CD8-positive, alpha-beta memory T cell (primary cell): ENCODE results near the gene IRX4. TPM values are rescaled to one million over a fixed set of nuclear protein-coding genes. Genes with fewer than 3 reads are reported as not detected.

Experiments used
- CTCF ChIA-PET: fragments of 350-600 bp; sonication (Branson Sonifier 250); formaldehyde crosslinking; loops from one replicate; lab custom pipeline; 2021; ENCODE audit warnings: antibody characterized with exemption; lab: Charles Lee
- POLR2A ChIA-PET: fragments of 350-600 bp; sonication (Branson Sonifier 250); formaldehyde crosslinking; loops from one replicate; lab custom pipeline; 2021; ENCODE audit warnings: antibody characterized with exemption; lab: Charles Lee
- DNase-seq, 5 donors: peaks; one replicate each; pipeline versions ENCODE4 v3.0.0 to v3.0.0-alpha.2; 2020 to 2022; ENCODE audit warnings: mixed read lengths in 1 of 5
- H3K27ac ChIP-seq: one replicate; pipeline ENCODE4 v1.7.0; 2013; ENCODE audit warnings: low read depth, mild to moderate bottlenecking, low read length, moderate library complexity
- H3K27me3 ChIP-seq: 2 replicates; pipeline ENCODE4 v1.7.0; 2013; ENCODE audit warnings: low read length, mild to moderate bottlenecking; ENCODE audit not compliant: insufficient read depth, poor library complexity, severe bottlenecking
- H3K36me3 ChIP-seq: 2 replicates; pipeline ENCODE4 v1.7.0; 2013; ENCODE audit warnings: mild to moderate bottlenecking, low read length, moderate library complexity; ENCODE audit not compliant: insufficient read depth
- H3K4me1 ChIP-seq: 2 replicates; pipeline ENCODE4 v1.7.0; 2013; ENCODE audit warnings: mild to moderate bottlenecking, low read length, moderate library complexity; ENCODE audit not compliant: insufficient read depth
- H3K4me3 ChIP-seq: 2 replicates; pipeline ENCODE4 v1.7.0; 2013; ENCODE audit warnings: mild to moderate bottlenecking, low read length
- H3K9me3 ChIP-seq: 2 replicates; pipeline ENCODE4 v1.7.0; 2013; ENCODE audit warnings: mild to moderate bottlenecking, low read length
- H3K27ac Mint-ChIP-seq, 8 donors: one replicate each; pipeline ENCODE4 v1.8.0; 2020 to 2021; ENCODE audit warnings: mixed read lengths in 8 of 8, mild to moderate bottlenecking in 6 of 8, inconsistent platforms in 3 of 8, moderate library complexity in 3 of 8
- H3K27me3 Mint-ChIP-seq, 2 donors: one replicate each; pipeline ENCODE4 v1.8.0; 2020 to 2021; ENCODE audit warnings: mixed read lengths in 2 of 2, mild to moderate bottlenecking in 1 of 2, moderate library complexity in 1 of 2
- H3K36me3 Mint-ChIP-seq, 3 donors: one replicate each; pipeline ENCODE4 v1.8.0; 2020 to 2021; ENCODE audit warnings: mixed read lengths in 3 of 3, inconsistent platforms in 1 of 3, mild to moderate bottlenecking in 1 of 3
- H3K4me1 Mint-ChIP-seq, 3 donors: one replicate each; pipeline ENCODE4 v1.8.0; 2020 to 2021; ENCODE audit warnings: mixed read lengths in 3 of 3, inconsistent platforms in 1 of 3, mild to moderate bottlenecking in 1 of 3
- H3K4me3 Mint-ChIP-seq, 7 donors: one replicate each; pipeline ENCODE4 v1.8.0; 2020 to 2021; ENCODE audit warnings: mixed read lengths in 7 of 7, mild to moderate bottlenecking in 6 of 7, moderate library complexity in 4 of 7, inconsistent platforms in 2 of 7
- H3K9me3 Mint-ChIP-seq, 5 donors: one replicate each; pipeline ENCODE4 v1.8.0; 2020 to 2022; ENCODE audit warnings: mixed read lengths in 5 of 5, mild to moderate bottlenecking in 3 of 5, moderate library complexity in 2 of 5, inconsistent platforms in 1 of 5
- polyA plus RNA-seq: library from polyadenylated mRNA; unstranded; fragments of 300-500 nt; fragmentation: Illumina TruSeq; gene quantifications from one replicate; pipeline ENCODE4 v1.2.3, GENCODE V29; 2021
- total RNA-seq, 2 experiments: library from RNA; stranded (reverse); gene quantifications; one replicate each; pipeline ENCODE4 v1.2.3, GENCODE V29; 2021

The IRX4 gene
- total and polyA plus RNA-seq, 3 experiments from 2014 or later = not detected

DNA sequence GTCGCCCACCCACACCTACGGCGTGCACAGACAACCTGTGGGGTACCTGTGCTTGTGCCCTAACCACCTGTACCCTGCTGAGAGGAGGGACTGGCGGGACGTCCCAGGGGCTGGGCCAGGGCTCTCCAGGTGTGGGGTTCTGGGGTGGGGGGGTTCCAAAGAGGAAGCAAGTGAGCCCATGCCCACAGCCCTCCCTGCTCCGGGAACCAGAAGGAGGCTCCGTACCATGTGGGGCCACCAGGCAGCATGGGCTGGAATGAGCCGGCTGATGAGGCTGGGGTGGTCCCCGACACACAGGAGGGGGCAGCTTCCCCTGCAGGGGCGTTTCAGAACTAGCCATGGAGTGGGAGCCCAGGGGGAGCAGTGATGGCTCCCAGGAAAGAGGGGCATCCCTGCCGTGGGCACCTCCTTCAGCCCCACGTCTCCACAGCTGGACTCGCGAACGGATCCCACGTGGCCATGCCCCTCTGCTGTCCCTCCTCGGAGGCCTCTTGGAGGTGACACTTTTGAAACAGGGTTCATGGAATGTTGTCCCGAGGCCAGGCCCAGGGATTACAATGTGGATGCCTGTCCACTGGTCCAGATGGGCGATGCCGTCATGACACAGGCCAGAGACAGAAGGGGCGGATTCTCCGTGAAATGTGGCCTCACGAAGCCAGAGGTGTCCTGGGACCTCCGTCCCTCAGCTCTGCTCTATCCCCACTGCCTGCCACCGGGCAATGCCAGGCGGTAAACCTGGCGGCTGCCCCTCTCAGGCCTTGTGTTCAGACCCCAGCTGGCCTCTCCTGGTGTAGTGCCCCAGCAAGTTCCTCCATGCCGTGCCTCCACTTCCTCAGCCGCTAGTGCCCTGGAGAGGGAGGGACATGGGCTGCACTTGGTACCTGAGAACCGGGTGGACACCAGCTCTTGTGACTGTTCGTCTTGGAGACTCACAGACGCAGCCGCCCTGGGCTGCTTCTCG is 33.6 kb upstream of the IRX4 start:
- POLR2A ChIA-PET = no interaction called here
- Mint-ChIP-seq H3K4me1 (no peaks in the 10 kb centered on the region), H3K9me3 (peaks cover 0 to 7% (median 0%) of the 10 kb centered on the region in 5 donors), H3K4me3 (no peak overlapping the region), H3K36me3 (no peaks in the 10 kb centered on the region), H3K27ac (no peak overlapping the region), H3K27me3 (peaks cover 10 to 20% of the 10 kb centered on the region in 2 donors)
- no peak overlapping the region for H3K4me3 ChIP-seq
- no peak overlapping the region for H3K27ac ChIP-seq
- H3K36me3 ChIP-seq = no peaks in the 10 kb centered on the region
- no peaks in the 10 kb centered on the region for H3K4me1 ChIP-seq
- CTCF ChIA-PET = no interaction called here
- DNase-seq = no peak
- H3K9me3 ChIP-seq = no peaks in the 10 kb centered on the region
- no peaks in the 10 kb centered on the region for H3K27me3 ChIP-seq

DNA sequence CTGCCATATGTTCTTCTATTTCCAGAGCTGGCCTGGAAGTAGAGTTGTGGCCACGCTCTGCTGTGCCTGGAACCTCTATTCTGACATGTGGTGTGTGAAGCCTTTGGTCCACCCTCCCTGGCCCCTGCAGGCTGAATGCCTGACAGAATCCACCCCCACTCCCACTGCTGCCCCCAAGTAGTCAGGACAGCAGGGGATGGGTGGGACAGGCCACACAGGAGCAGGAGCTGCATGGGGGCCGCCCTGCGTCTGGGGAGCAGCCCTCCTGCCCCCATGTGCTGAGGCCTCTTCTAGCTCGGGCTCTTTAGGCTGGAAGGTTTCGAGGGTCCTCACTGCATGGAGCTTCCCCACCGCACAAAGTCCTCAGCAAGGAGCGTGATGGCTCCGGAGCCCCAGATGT is 32.6 kb upstream of the IRX4 start:
- H3K9me3 Mint-ChIP-seq = peaks cover 0 to 5% (median 0%) of the 10 kb centered on the region in 5 donors

DNA sequence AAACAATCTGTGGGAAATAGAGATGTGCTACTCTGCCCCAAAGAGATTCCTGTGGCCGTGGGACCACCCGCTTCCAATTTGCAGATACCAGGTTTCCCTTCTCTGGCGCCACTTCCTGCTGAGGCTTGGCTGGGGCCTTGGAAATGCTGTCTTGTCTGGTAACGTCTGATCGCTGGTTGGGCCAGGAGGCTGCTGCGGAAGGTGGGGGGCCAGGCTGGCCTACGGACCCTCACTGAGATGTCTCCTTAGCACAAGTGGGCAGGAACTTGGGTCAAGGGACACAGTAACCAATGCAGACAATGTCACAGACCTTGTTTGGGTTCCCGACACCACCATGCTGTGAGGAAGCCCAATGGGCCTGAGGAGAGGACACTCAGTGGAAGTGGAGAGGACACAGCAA is 31.7 kb upstream of the IRX4 start:
- no peak overlapping the region for H3K27ac Mint-ChIP-seq
- H3K4me1 ChIP-seq = no peaks in the 10 kb centered on the region
- no peak overlapping the region for H3K27ac ChIP-seq
- no peaks in the 10 kb centered on the region for H3K36me3 ChIP-seq
- ChIA-PET POLR2A (no interaction called here), CTCF (no interaction called here)
- no peak overlapping the region for H3K4me3 Mint-ChIP-seq
- H3K4me1 Mint-ChIP-seq = no peaks in the 10 kb centered on the region
- H3K9me3 ChIP-seq = no peaks in the 10 kb centered on the region
- peaks cover 0 to 3% (median 0%) of the 10 kb centered on the region in 5 donors for H3K9me3 Mint-ChIP-seq
- H3K27me3 Mint-ChIP-seq = peaks cover 14 to 15% of the 10 kb centered on the region in 2 donors
- H3K27me3 ChIP-seq = no peaks in the 10 kb centered on the region
- H3K4me3 ChIP-seq = no peak overlapping the region
- no peak for DNase-seq
- H3K36me3 Mint-ChIP-seq = no peaks in the 10 kb centered on the region

More for the DNA sequence above, 32.6 kb upstream of the IRX4 start:
- no peaks in the 10 kb centered on the region for H3K36me3 Mint-ChIP-seq
- no peak overlapping the region for H3K27ac Mint-ChIP-seq
- no peaks in the 10 kb centered on the region for H3K4me1 Mint-ChIP-seq
- H3K27ac ChIP-seq = no peak overlapping the region
- no peaks in the 10 kb centered on the region for H3K4me1 ChIP-seq
- peaks cover 10 to 15% of the 10 kb centered on the region in 2 donors for H3K27me3 Mint-ChIP-seq
- ChIA-PET CTCF (no interaction called here), POLR2A (no interaction called here)
- no peaks in the 10 kb centered on the region for H3K9me3 ChIP-seq
- H3K36me3 ChIP-seq = no peaks in the 10 kb centered on the region
- no peak for DNase-seq
- H3K4me3 Mint-ChIP-seq = no peak overlapping the region
- no peak overlapping the region for H3K4me3 ChIP-seq
- H3K27me3 ChIP-seq = no peaks in the 10 kb centered on the region

DNA sequence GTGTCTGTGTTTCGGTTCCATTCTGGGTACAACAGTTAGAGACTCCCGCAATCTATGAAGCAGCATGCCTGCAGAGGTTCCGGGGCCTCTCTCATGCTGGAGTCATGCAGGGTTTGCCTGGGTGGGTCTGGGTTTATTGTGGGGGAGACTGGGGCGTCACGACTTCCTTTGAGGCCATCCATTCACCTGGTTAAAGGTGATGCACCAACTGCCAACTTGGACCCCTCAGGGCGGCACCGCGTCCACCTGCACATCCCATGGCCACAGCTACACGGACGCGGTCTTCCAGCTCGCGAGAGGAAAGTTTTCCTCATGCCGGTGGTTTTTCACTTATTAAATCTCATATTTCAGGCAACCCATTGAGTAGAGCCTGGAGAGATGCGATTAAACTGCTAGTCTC is 30.9 kb upstream of the IRX4 start:
- Mint-ChIP-seq H3K4me1 (no peaks in the 10 kb centered on the region), H3K4me3 (no peak overlapping the region), H3K36me3 (no peaks in the 10 kb centered on the region), H3K9me3 (peaks cover 0 to 3% (median 0%) of the 10 kb centered on the region in 5 donors), H3K27me3 (peaks cover 15 to 16% of the 10 kb centered on the region in 2 donors), H3K27ac (no peak overlapping the region)
- H3K36me3 ChIP-seq = no peaks in the 10 kb centered on the region
- CTCF ChIA-PET = no interaction called here
- H3K27me3 ChIP-seq = no peaks in the 10 kb centered on the region
- no peak for DNase-seq
- H3K27ac ChIP-seq = no peak overlapping the region
- no peak overlapping the region for H3K4me3 ChIP-seq
- POLR2A ChIA-PET = no interaction called here
- no peaks in the 10 kb centered on the region for H3K4me1 ChIP-seq
- no peaks in the 10 kb centered on the region for H3K9me3 ChIP-seq

DNA sequence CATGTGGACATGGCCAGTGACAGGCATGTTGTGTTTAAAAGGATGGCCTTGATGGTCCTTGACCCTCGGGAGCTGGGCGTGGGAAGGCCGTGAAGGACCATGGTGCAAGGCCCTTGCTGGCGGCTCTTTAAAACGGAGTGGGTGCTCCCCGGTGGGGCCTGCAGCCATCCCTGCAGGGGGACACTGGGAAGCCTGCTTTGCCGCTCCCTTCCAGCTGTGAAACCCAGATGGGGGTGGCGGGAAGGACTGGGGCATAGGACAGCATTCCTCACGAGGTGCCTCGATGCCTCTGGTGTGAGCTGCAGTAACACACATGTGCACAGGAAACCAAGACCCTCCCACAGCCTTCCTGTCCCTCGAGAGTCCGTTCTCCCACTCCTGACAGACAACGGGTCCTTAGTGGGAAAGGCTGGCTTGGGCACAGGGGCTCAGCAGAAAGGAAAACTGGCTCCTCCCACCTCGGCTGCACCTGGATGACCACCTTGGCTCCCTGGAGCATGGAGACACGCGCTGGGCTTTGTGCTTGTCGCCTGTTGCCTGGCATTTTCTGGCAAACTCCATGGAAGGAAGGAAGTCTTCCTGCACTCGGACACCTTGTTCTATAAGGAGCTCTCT is 30.3 kb upstream of the IRX4 start:
- H3K9me3 ChIP-seq = no peaks in the 10 kb centered on the region
- DNase-seq = no peak
- H3K27ac ChIP-seq = no peak overlapping the region
- Mint-ChIP-seq H3K9me3 (peaks cover 0 to 3% (median 0%) of the 10 kb centered on the region in 5 donors), H3K4me3 (no peak overlapping the region), H3K36me3 (no peaks in the 10 kb centered on the region), H3K27ac (no peak overlapping the region), H3K27me3 (peaks cover 12 to 16% of the 10 kb centered on the region in 2 donors), H3K4me1 (no peaks in the 10 kb centered on the region)
- POLR2A ChIA-PET = no interaction called here
- no peaks in the 10 kb centered on the region for H3K27me3 ChIP-seq
- H3K36me3 ChIP-seq = no peaks in the 10 kb centered on the region
- CTCF ChIA-PET = no interaction called here
- H3K4me1 ChIP-seq = no peaks in the 10 kb centered on the region
- no peak overlapping the region for H3K4me3 ChIP-seq

DNA sequence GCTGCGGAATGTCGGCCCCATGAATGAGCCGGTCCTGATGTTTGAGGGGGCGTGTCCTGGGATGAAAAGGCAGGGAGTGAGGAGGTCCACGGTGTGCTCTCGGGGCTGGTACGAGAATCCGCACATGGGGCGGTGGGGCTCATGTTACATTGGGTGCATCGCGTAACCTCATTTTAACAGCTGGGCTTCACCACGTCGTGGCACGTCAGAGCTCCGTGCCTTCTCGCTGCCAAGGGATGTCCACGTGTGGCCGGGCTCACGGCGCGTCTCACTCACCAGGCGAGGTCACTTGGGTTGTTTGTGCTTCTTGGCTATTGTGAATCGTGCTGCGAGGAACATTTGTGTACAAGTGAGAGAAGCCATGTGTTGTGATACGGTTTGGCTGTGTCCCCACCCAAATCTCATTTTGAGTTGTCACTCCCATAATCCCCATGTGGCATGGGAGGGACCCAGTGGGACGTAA is 29.1 kb upstream of the IRX4 start:
- no peaks in the 10 kb centered on the region for H3K36me3 ChIP-seq
- no peak overlapping the region for H3K4me3 ChIP-seq
- no peak overlapping the region for H3K27ac Mint-ChIP-seq
- H3K9me3 Mint-ChIP-seq = peaks cover 0 to 3% (median 0%) of the 10 kb centered on the region in 5 donors
- H3K27me3 Mint-ChIP-seq = peaks cover 11 to 16% of the 10 kb centered on the region in 2 donors
- DNase-seq = no peak
- ChIA-PET CTCF (no interaction called here), POLR2A (no interaction called here)
- H3K36me3 Mint-ChIP-seq = no peaks in the 10 kb centered on the region
- H3K4me3 Mint-ChIP-seq = no peak overlapping the region
- no peaks in the 10 kb centered on the region for H3K4me1 Mint-ChIP-seq
- no peaks in the 10 kb centered on the region for H3K4me1 ChIP-seq
- H3K9me3 ChIP-seq = no peaks in the 10 kb centered on the region
- H3K27me3 ChIP-seq = no peaks in the 10 kb centered on the region
- H3K27ac ChIP-seq = no peak overlapping the region

DNA sequence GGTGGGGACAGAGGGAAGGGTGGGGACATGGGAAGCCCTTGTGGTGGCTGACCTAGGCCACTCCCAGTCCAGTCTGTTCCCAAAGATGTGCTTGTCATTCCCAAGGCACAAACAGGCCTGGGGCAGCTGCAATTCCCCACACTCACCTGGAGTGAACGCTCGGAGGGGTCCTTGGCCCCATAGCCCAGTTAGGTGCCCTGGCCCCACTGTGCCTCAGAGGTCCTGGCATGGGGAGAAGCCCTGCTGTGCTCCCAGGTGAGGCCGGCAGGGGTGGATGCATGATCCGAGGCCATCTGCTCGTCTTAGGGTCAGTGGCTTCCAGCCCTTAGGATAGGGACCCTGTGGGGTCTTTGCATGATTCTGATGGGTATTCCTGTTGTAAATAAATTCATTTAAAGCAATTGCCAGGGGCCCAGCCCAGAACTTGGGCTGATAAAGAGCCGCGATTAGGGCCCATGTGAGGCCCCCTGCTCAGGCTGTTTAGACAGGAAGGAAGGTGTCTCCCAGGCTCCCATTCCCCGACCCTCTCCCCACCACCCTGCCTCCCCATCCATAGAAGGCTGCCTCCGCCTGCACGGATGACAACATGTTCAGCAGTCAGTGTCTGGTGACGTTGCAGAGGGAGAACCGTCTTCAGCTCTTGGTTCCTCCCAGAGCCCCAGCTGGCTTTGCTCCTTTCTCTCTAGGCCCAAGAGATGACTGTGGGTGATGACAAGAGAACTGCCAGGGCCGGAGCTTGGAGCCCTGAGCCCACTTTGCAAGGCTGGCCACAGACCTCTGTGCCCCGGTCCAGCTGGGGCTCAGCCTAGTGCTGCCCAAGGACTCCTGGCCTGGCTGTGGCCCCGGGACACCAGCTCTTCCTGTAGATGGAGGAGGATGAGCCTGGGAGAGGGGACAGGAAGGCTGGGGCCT is 28.4 kb upstream of the IRX4 start:
- Histone ChIP-seq H3K4me3 (no peak overlapping the region), H3K27me3 (no peaks in the 10 kb centered on the region), H3K9me3 (no peaks in the 10 kb centered on the region), H3K36me3 (no peaks in the 10 kb centered on the region), H3K27ac (no peak overlapping the region), H3K4me1 (no peaks in the 10 kb centered on the region)
- ChIA-PET CTCF (no interaction called here), POLR2A (no interaction called here)
- H3K27ac Mint-ChIP-seq = no peak overlapping the region
- peaks cover 0 to 3% (median under 1%) of the 10 kb centered on the region in 5 donors for H3K9me3 Mint-ChIP-seq
- H3K4me1 Mint-ChIP-seq = no peaks in the 10 kb centered on the region
- no peak overlapping the region for H3K4me3 Mint-ChIP-seq
- H3K27me3 Mint-ChIP-seq = peaks cover 11 to 16% of the 10 kb centered on the region in 2 donors
- no peaks in the 10 kb centered on the region for H3K36me3 Mint-ChIP-seq
- no peak for DNase-seq
